Measurements from ENCODE around the gene BEGAIN.

Gene BEGAIN

GRCh38 chr14:100532906-100533655 lies 54.1 kb downstream of the BEGAIN start:
- peak; percentile 56 for DNase-seq (ENCODE audit: low read depth)
- H3K4me3 ChIP-seq (ENCODE audit: low read length) = no peak overlapping the region
- no peak for TF ChIP-seq CTCF (conservative IDR thresholded peaks at IDR 0.05; ENCODE audit: low read length)

- DNase-seq (ENCODE audit: low read depth) = peak; percentile 17
- H3K4me3 ChIP-seq (ENCODE audit: low read length) = no peak overlapping the region
- no peak for TF ChIP-seq CTCF (conservative IDR thresholded peaks at IDR 0.05; ENCODE audit: low read length)
Measured at GRCh38 chr14:100532154-100532861, 54.9 kb downstream of the BEGAIN start.

GRCh38 chr14:100531152-100532121 lies 55.8 kb downstream of the BEGAIN start:
- DNase-seq (ENCODE audit: low read depth) = no peak
- TF ChIP-seq CTCF (conservative IDR thresholded peaks at IDR 0.05; ENCODE audit: low read length) = no peak

GRCh38 chr14:100530270-100531072 lies 56.7 kb downstream of the BEGAIN start:
- no peak overlapping the region for H3K4me3 ChIP-seq (ENCODE audit: low read length)
- DNase-seq (ENCODE audit: low read depth) = no peak
- no peak for TF ChIP-seq CTCF (conservative IDR thresholded peaks at IDR 0.05; ENCODE audit: low read length)

More at GRCh38 chr14:100531152-100532121, 55.8 kb downstream of the BEGAIN start:
- H3K4me3 ChIP-seq (ENCODE audit: low read length) = no peak overlapping the region

GRCh38 chr14:100529561-100530031 lies 57.6 kb downstream of the BEGAIN start:
- no peak for DNase-seq (ENCODE audit: low read depth)
- no peak for TF ChIP-seq CTCF (conservative IDR thresholded peaks at IDR 0.05; ENCODE audit: low read length)
- no peak overlapping the region for H3K4me3 ChIP-seq (ENCODE audit: low read length)

GRCh38 chr14:100528962-100529560 lies 58.2 kb downstream of the BEGAIN start:
- no peak overlapping the region for H3K4me3 ChIP-seq (ENCODE audit: low read length)
- no peak for TF ChIP-seq CTCF (conservative IDR thresholded peaks at IDR 0.05; ENCODE audit: low read length)
- no peak for DNase-seq (ENCODE audit: low read depth)
